Diencephalon (tissue), 1 donor: ENCODE results near the gene OR52B6. TPM values are rescaled to one million over a fixed set of nuclear protein-coding genes. Genes with fewer than 3 reads are reported as not detected.

Experiments
- total RNA-seq: library from RNA; depleted of rRNA; stranded (reverse); fragments of >200 nt; gene quantifications from one replicate; pipeline ENCODE4 v1.2.3, GENCODE V29; 2014

OR52B6 gene
- not detected for total RNA-seq

GRCh38 chr11:5580577-5580976 is at the start of gene OR52B6:
TSS of gene OR52B6 (plus strand) at chr11:5580877. CDS start at chr11:5580877, 0 bp downstream.

GRCh38 chr11:5548440-5548839 is 32.2 kb upstream of the OR52B6 start, which contains the start of gene OR52H1:
TSS of gene OR52H1 (minus strand) at chr11:5548540. CDS start at chr11:5545505, 3,035 bp downstream.

GRCh38 chr11:5596607-5597201 is 16.0 kb downstream of the OR52B6 start, which contains the start of gene TRIM6:
TSS of gene TRIM6 (plus strand) at chr11:5596637. CDS start at chr11:5596898, 261 bp downstream.

GRCh38 chr11:5624489-5625279 is 44.0 kb downstream of the OR52B6 start, which contains the start of gene TRIM34:
TSS of gene TRIM34 (plus strand) at chr11:5625001. CDS start at chr11:5632332, 7,331 bp downstream.

Other genes with a start within 250 kb of the OR52B6 start
- 0.46 TPM for gene OR51B5, start 237.4 kb upstream of the OR52B6 start, total RNA-seq
- not detected for gene OR51B6, start 229.4 kb upstream of the OR52B6 start, total RNA-seq
- gene OR51M1, start 197.1 kb upstream of the OR52B6 start, total RNA-seq: not detected
- not detected for gene OR51Q1, start 158.8 kb upstream of the OR52B6 start, total RNA-seq
- gene OR51I1, start 139.4 kb upstream of the OR52B6 start, total RNA-seq: not detected
- gene OR51I2, start 131.6 kb upstream of the OR52B6 start, total RNA-seq: not detected
- not detected for gene OR52D1, start 92.2 kb upstream of the OR52B6 start, total RNA-seq
- gene UBQLN3, start 70.9 kb upstream of the OR52B6 start, total RNA-seq: 0.46 TPM
- gene UBQLNL, start 64.2 kb upstream of the OR52B6 start, total RNA-seq: 0.46 TPM
- gene OR52H1, start 32.3 kb upstream of the OR52B6 start, total RNA-seq: 0.69 TPM
- gene TRIM6, start 15.8 kb downstream of the OR52B6 start, total RNA-seq: 1.2 TPM
- 2.3 TPM for gene TRIM34, start 44.1 kb downstream of the OR52B6 start, total RNA-seq
- gene TRIM5, start 104.2 kb downstream of the OR52B6 start, total RNA-seq: 7.6 TPM
- gene TRIM22, start 108.9 kb downstream of the OR52B6 start, total RNA-seq: 6.0 TPM
- gene OR56B1, start 155.6 kb downstream of the OR52B6 start, total RNA-seq: not detected
- not detected for gene OR52N4, start 173.4 kb downstream of the OR52B6 start, total RNA-seq
- not detected for gene OR52N5, start 202.5 kb downstream of the OR52B6 start, total RNA-seq
- gene OR52N1, start 210.4 kb downstream of the OR52B6 start, total RNA-seq: not detected
- gene OR52N2, start 228.0 kb downstream of the OR52B6 start, total RNA-seq: not detected